GM20000 (cell line): ENCODE data around the gene GCK.

Experiments
- DNase-seq: peaks from one replicate; pipeline ENCODE4 v3.0.0; 2012; ENCODE audit warnings: low spot score
- TF ChIP-seq, protein P1 (sequence below): IDR thresholded peaks from 2 replicates; pipeline ENCODE4 v1.5.1; 2012; ENCODE audit warnings: mild to moderate bottlenecking, control low read depth; ENCODE audit errors: extremely low read depth, missing control alignments

Gene GCK

DNA sequence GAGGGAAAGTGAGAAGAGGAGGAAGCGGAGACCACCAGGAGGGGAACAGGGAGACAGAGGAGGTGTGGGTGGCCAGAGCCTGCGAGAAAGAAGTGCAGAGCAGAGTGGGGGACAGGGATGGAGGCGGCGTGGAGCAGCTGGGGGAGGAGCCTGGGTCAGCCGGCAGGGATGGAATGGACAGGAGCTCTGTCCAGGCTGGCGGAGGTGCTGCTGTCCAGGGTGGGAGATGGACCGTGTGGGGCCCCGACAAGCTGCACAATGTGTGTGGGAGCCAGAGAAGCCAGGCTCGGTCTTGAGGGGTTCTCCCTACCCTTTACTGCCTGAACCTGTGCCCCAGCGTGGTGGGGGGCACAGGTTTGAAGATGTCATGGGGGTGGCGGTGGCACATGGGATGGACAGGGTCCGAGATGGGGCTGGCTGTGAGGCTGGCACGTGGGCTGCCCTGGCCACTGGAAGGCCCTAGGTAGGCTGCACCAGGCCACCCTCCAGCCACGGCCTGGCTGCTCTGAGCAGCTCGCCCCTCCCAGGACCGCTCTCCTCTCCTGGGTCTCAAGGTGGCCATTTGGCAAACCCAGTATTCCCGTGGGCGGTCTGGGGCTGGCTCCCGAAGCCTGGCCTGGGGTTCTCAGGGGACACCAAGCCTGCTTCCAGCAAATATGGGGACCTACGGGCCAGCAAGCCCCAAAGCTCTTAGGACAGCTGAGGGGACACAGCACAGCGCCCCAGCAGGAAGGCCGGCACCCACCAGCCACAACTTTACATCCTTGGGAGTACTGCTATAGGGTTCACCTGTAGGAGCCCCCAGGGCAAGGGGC, 43.9 kb upstream of the GCK start:
- TF ChIP-seq, protein P1, sequence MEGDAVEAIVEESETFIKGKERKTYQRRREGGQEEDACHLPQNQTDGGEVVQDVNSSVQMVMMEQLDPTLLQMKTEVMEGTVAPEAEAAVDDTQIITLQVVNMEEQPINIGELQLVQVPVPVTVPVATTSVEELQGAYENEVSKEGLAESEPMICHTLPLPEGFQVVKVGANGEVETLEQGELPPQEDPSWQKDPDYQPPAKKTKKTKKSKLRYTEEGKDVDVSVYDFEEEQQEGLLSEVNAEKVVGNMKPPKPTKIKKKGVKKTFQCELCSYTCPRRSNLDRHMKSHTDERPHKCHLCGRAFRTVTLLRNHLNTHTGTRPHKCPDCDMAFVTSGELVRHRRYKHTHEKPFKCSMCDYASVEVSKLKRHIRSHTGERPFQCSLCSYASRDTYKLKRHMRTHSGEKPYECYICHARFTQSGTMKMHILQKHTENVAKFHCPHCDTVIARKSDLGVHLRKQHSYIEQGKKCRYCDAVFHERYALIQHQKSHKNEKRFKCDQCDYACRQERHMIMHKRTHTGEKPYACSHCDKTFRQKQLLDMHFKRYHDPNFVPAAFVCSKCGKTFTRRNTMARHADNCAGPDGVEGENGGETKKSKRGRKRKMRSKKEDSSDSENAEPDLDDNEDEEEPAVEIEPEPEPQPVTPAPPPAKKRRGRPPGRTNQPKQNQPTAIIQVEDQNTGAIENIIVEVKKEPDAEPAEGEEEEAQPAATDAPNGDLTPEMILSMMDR, result no peak
- no peak for DNase-seq

DNA sequence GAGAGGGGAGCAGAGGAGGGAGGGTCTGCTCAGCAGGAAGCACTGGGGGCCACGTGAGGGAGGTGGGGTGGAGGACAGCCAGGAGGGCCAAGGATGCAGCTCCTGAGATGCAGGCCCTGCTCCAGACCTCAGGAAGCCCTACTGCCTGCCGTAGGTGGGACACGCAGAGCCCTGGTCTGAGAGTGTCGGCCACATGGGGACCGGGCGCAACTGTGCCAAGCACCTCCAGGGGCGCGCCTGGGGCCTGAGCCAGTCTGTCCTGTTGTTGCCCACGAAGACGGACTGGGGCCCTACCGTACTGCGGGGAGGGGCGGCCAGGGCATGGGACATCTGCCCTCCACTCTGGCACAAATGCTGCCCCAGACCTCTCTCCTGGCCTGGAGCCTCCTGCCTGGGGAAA, 43.2 kb upstream of the GCK start:
- TF ChIP-seq, protein P1, result no peak
- no peak for DNase-seq

DNA sequence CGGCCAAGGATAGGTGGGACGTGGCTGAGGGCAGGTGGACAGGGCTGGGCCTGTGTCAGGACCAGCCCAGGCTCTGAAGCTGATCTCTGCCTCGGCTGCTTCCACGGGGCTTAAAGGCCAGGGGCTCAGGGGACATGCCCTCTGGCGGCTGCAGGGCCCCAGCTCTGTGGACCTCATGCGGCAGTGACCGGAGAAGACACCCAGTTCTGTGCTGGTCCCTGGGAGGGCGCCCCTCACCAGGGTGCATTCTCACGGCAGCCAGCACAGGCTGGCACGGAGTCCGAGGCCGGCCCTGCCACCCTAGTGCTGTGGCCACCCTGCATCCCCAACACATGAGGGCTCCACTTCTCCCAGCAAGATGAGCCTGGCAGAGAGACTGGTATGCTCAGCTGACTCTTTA, 41.8 kb upstream of the GCK start:
- TF ChIP-seq, protein P1, result no peak
- no peak for DNase-seq

DNA sequence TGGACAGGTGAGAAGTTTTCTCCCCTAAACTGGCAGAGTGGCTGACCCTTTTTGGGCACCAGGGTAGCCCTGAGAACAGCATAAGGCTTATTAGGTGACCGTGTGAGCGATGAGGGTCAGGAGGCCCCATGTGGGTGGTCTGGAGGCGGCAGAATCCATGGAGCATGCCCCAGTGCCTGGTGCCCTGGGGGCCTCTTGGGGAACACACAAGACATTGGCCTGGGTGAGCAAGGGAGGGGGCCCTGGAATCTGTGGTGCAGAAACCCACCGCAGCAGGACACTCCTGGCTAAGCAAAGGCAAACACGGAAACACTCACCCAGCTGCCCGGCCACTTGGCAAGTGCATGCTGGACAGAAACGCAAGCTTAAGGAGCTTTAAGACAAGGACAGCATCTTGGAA, 41.0 kb upstream of the GCK start:
- TF ChIP-seq, protein P1, result no peak
- DNase-seq, result no peak

DNA sequence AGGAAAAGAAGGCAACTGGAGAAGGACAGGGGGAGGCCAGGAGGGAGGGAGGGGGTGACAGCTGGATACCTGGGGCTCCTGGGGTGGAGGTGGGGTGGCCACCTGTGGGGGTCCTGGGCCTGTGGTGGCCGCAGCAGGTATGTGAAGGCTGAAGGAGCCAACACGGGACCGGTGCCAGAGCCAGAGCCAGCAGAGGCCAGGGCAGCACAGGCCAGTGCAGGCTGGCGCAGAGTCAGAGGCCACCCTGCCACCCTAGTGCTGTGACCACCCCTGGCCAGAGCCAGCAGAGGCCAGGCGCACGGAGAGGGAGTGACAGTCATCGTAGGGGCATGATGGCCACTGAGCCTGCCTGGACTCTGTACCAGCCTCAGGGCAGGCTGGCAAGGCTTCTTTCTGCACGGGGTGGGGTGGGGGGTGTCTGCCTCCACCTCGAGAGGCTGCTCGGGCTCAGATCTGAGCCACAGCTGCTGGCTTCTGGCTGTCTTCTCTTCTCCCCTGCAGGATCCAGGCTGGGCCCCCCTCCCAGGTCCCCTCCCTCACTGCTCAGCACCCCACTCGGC, 40.4 kb upstream of the GCK start:
- TF ChIP-seq, protein P1, result no peak
- DNase-seq, result no peak

DNA sequence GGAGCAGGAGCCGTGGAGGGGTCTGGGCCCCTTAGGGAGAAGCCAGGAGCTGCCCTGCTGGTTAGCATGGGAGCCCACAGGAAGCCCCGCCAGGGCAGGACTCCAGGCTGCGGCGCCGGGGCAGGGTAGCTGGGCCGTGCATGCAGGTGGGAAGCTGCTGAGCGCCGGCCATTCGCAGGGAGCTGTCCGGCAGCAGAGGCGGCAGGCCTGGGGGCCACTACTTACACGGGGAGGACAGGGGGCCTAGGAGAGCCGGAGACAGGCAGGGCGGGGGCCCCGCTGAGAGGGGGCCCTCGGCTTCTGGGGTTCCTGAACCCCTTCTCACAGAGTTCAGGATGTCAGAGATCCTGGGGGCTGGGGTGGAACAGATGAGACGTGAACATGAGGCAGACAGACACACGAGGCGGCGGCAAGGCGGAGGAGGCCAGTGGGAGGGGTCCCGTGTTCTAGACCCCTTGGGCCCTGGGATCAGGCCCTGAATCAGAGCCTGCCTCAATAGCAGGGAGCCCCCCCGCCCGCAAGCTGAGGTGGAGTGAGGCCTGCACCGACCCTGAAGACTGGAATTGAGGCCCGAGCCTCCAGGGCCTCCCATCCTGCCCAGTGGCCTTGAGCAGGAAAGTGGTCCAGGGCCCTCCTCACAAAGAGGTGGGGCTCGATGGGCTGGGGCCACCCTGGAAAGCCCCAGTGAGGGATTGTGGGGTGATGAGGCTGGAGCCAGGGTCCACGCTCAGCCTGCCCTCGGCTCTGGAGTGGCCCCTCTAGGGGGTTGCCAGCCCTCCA, 39.5 kb upstream of the GCK start:
- no peak for DNase-seq
- TF ChIP-seq, protein P1, result no peak

DNA sequence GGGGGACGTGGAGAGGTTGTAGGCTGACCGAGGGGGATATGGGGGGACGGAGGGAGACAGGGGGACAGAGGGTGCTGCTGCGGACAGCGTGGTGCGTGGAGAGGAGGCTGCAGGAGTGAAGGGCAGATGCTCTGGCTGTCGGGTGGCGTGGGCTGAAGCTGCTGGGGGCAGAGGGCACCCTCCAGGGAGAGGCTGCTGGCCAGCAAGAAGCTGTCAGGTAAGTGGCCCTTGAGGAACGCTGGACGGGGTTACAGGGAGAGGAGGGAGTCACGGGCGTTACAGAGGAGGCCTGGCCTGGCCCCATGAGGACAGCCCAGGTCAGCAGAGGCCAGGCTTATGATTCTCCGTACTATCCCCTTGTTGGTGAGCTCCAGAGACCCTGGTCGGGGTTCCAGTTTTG, 38.7 kb upstream of the GCK start:
- TF ChIP-seq, protein P1, result no peak

More for the DNA sequence above, 38.7 kb upstream of the GCK start:
- DNase-seq, result no peak
